Ovary (tissue), 3 donors: ENCODE measurements around the gene SALL4.
"Not testable (repeated sequence)": the region's sequence is repeated elsewhere in the genome, so short reads cannot be mapped to it uniquely, and the experiment has no call there.

Source experiments
- POLR2A ChIP-seq: fragments of 450-650 bp; IDR thresholded peaks from one replicate; pipeline ENCODE4 v1.6.1; 2017; ENCODE audit warnings: antibody characterized with exemption, mild to moderate bottlenecking, moderate library complexity
- TF ChIP-seq, protein P1 (sequence below), 3 donors: fragments of 450-650 bp in 2 of 3; fragments of 200-600 bp in 1 of 3; IDR thresholded peaks; one replicate each; pipeline versions ENCODE4 v1.5.1 to v1.8.0; 2016 to 2022; ENCODE audit warnings: antibody characterized with exemption in 3 of 3, mild to moderate bottlenecking in 1 of 3
- donor health status: DM: no; HTN: no; CAD: no.

GRCh38 chr20:51816856-51817255, 14.5 kb upstream of the SALL4 start:
- TF ChIP-seq POLR2A: not testable (repeated sequence)
- TF ChIP-seq, protein P1, sequence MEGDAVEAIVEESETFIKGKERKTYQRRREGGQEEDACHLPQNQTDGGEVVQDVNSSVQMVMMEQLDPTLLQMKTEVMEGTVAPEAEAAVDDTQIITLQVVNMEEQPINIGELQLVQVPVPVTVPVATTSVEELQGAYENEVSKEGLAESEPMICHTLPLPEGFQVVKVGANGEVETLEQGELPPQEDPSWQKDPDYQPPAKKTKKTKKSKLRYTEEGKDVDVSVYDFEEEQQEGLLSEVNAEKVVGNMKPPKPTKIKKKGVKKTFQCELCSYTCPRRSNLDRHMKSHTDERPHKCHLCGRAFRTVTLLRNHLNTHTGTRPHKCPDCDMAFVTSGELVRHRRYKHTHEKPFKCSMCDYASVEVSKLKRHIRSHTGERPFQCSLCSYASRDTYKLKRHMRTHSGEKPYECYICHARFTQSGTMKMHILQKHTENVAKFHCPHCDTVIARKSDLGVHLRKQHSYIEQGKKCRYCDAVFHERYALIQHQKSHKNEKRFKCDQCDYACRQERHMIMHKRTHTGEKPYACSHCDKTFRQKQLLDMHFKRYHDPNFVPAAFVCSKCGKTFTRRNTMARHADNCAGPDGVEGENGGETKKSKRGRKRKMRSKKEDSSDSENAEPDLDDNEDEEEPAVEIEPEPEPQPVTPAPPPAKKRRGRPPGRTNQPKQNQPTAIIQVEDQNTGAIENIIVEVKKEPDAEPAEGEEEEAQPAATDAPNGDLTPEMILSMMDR (IDR thresholded peaks at IDR 0.05): not testable (repeated sequence)
